Measurements from ENCODE around the gene PCLO. TPM values are rescaled to one million over a fixed set of nuclear protein-coding genes. Genes with fewer than 3 reads are reported as not detected.
A peak's percentile ranks its signal among the peaks of the same experiment; 100 is the strongest.

Gene PCLO
- total RNA-seq, 1 experiment from 2014 or later, result not detected

DNA sequence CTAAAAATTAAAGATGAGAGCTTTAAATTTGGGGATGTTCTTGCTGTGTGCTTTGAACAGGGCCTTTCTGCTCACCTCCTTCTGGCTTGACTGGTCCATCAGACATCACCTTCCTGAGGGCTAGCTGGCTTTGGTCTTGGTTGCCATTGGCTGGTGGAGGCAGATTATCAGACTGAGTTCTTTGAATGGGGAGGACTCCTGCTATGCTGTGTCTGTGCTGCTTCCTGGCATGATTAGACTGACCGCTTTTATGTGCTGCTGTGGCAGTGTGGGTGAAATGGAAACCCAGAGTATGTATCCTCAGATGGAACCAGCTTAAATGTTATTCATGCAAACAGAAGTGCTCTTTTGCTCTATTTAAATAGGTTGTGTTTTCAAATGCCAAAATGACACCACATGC, 341.6 kb downstream of the PCLO start:
- H3K79me2 ChIP-seq (ENCODE audit: low read length), result no peaks in the 10 kb centered on the region

DNA sequence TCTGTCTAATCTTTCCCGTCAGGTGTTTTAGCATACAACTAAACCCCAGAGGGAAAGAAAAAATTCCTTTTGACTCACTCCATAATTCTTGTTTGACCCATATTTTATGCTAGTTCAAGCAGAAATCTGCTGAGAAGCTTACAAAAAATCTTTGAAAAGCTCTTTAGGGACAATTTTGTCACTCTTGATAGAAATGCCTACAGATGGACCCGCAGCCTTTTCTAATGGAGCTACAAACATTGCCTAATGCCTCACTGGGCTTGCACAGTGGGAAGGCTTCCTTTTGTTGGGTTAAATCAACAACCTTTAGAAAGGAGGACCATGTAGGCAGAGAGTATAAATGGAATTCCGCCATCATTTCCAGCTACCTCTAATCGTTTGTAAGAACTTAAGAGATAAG, 344.5 kb downstream of the PCLO start:
- Histone ChIP-seq H3K4me3 (ENCODE audit: low read length) (no peak overlapping the region), H4K20me1 (ENCODE audit: insufficient read depth, low read depth, low read length) (no peaks in the 10 kb centered on the region), H3K36me3 (ENCODE audit: insufficient read depth, low read length) (no peaks in the 10 kb centered on the region)

More for the DNA sequence above, 341.6 kb downstream of the PCLO start:
- Histone ChIP-seq H3K9me3 (ENCODE audit: low read length) (peaks cover 34% of the 10 kb centered on the region), H3K9ac (ENCODE audit: low read length) (no peak overlapping the region), H3K36me3 (ENCODE audit: insufficient read depth, low read length) (no peaks in the 10 kb centered on the region), H4K20me1 (ENCODE audit: insufficient read depth, low read depth, low read length) (no peaks in the 10 kb centered on the region), H3K27me3 (ENCODE audit: low read length) (no peaks in the 10 kb centered on the region), H3K27ac (ENCODE audit: low read length) (no peak overlapping the region), H3K9me2 (replicated peaks; ENCODE audit: insufficient read depth, low read length) (no peaks in the 10 kb centered on the region), H2AFZ (ENCODE audit: low read length) (no peak overlapping the region), H3K4me2 (ENCODE audit: low read depth, low read length, poor library complexity, severe bottlenecking) (no peak overlapping the region), H3K4me3 (ENCODE audit: low read length) (no peak overlapping the region), H3K4me1 (ENCODE audit: low read length) (no peaks in the 10 kb centered on the region)
- DNase-seq, result no peak

DNA sequence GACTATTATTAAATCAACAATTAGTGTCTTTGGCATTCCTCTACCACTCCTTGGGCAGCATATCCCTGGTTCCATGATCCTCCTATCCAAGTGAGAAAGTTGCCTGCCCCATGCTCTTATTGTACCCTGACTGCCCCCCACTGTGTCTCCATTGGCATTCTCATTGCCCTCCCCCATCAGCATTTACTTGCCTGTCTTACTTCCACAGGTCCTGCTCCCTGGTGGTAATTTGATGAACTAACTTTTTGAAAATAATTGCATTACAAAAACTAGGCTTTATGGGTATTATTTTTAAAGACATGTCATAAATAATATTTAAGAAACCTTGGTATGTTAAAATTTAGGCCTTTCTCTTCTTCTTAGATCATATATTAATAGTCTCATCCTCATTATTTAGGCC, 346.4 kb downstream of the PCLO start:
- H3K4me3 ChIP-seq (ENCODE audit: low read length), result no peak overlapping the region
- no peaks in the 10 kb centered on the region for H3K9me2 ChIP-seq (replicated peaks; ENCODE audit: insufficient read depth, low read length)
- no peaks in the 10 kb centered on the region for H3K79me2 ChIP-seq (ENCODE audit: low read length)
- peaks cover 22% of the 10 kb centered on the region for H3K9me3 ChIP-seq (ENCODE audit: low read length)
- no peaks in the 10 kb centered on the region for H4K20me1 ChIP-seq (ENCODE audit: insufficient read depth, low read depth, low read length)
- no peak overlapping the region for H3K27ac ChIP-seq (ENCODE audit: low read length)
- no peak overlapping the region for H3K4me2 ChIP-seq (ENCODE audit: low read depth, low read length, poor library complexity, severe bottlenecking)
- no peaks in the 10 kb centered on the region for H3K36me3 ChIP-seq (ENCODE audit: insufficient read depth, low read length)
- no peaks in the 10 kb centered on the region for H3K4me1 ChIP-seq (ENCODE audit: low read length)
- DNase-seq, result no peak
- H3K27me3 ChIP-seq (ENCODE audit: low read length), result no peaks in the 10 kb centered on the region
- H2AFZ ChIP-seq (ENCODE audit: low read length), result no peak overlapping the region
- no peak overlapping the region for H3K9ac ChIP-seq (ENCODE audit: low read length)

More for the DNA sequence above, 344.5 kb downstream of the PCLO start:
- no peak overlapping the region for H2AFZ ChIP-seq (ENCODE audit: low read length)
- H3K4me1 ChIP-seq (ENCODE audit: low read length), result no peaks in the 10 kb centered on the region
- no peak overlapping the region for H3K4me2 ChIP-seq (ENCODE audit: low read depth, low read length, poor library complexity, severe bottlenecking)
- H3K79me2 ChIP-seq (ENCODE audit: low read length), result no peaks in the 10 kb centered on the region
- H3K27me3 ChIP-seq (ENCODE audit: low read length), result no peaks in the 10 kb centered on the region
- H3K27ac ChIP-seq (ENCODE audit: low read length), result no peak overlapping the region
- no peaks in the 10 kb centered on the region for H3K9me2 ChIP-seq (replicated peaks; ENCODE audit: insufficient read depth, low read length)
- no peak for DNase-seq
- H3K9ac ChIP-seq (ENCODE audit: low read length), result no peak overlapping the region
- peaks cover 26% of the 10 kb centered on the region for H3K9me3 ChIP-seq (ENCODE audit: low read length)

DNA sequence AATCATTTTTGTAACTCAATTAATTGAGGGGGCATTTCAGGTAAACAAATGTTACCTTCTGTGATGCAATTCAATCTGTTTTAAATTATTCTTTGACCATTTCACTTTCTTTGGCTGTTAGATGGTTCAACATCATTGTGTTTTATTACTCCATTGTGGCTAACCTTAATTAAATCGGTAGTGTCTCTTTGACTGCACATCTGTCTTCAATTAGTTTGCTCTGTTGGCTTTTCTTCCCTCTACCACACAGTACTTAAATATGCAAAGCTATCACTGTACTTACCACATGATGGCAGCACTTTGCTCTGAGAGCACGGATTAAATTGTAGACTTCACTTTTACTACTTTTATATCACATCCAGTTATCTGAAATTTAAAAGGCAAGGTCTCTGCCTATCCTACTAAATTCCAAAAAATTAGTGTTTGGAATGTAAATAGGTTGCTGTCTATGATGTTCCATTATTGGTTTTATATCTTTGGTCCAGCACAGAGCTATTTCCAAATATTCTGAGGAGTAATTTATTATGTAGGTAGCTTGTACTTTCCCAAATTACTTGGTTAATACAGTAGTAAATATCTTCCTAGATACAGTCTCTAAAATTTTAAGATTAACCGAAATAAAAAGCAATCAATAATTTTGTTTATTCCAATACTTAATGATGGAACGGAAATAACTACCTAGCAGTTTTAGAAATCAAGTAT, 352.0 kb downstream of the PCLO start:
- Histone ChIP-seq H3K4me1 (ENCODE audit: low read length) (no peaks in the 10 kb centered on the region), H3K9ac (ENCODE audit: low read length) (no peak overlapping the region), H2AFZ (ENCODE audit: low read length) (no peak overlapping the region), H3K4me3 (ENCODE audit: low read length) (no peak overlapping the region), H3K36me3 (ENCODE audit: insufficient read depth, low read length) (no peaks in the 10 kb centered on the region), H3K9me3 (ENCODE audit: low read length) (peaks cover 2% of the 10 kb centered on the region; the same call in 1 of the 2 replicates), H3K79me2 (ENCODE audit: low read length) (no peaks in the 10 kb centered on the region), H3K4me2 (ENCODE audit: low read depth, low read length, poor library complexity, severe bottlenecking) (no peak overlapping the region), H4K20me1 (ENCODE audit: insufficient read depth, low read depth, low read length) (no peaks in the 10 kb centered on the region), H3K27ac (ENCODE audit: low read length) (no peak overlapping the region), H3K27me3 (ENCODE audit: low read length) (no peaks in the 10 kb centered on the region), H3K9me2 (replicated peaks; ENCODE audit: insufficient read depth, low read length) (no peaks in the 10 kb centered on the region)
- peak; percentile 62 for DNase-seq

DNA sequence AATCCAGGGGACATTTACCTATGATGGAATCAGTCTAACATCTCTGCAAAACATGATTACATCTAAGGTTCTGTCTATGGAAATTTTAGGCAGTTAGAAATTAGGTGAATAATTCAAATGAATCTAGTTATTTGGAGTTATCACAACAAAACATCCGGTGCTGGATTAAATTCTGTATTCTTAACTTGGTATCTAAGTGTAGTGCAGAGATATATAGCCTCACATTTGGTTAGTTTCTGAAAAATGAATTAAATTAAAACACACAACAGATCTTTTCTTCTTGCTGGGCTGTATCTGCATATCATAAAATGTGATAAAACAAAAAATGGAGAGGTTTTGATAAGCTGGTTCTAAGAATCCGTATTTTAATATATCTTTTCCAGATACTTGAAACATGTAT, 354.1 kb downstream of the PCLO start:
- Histone ChIP-seq H3K4me2 (ENCODE audit: low read depth, low read length, poor library complexity, severe bottlenecking) (no peak overlapping the region), H3K36me3 (ENCODE audit: insufficient read depth, low read length) (no peaks in the 10 kb centered on the region), H3K79me2 (ENCODE audit: low read length) (no peaks in the 10 kb centered on the region), H3K9ac (ENCODE audit: low read length) (no peak overlapping the region), H3K9me3 (ENCODE audit: low read length) (peaks cover 4% of the 10 kb centered on the region; the same call in 1 of the 2 replicates), H3K4me1 (ENCODE audit: low read length) (no peaks in the 10 kb centered on the region), H2AFZ (ENCODE audit: low read length) (no peak overlapping the region), H4K20me1 (ENCODE audit: insufficient read depth, low read depth, low read length) (no peaks in the 10 kb centered on the region), H3K4me3 (ENCODE audit: low read length) (no peak overlapping the region), H3K9me2 (replicated peaks; ENCODE audit: insufficient read depth, low read length) (no peaks in the 10 kb centered on the region), H3K27me3 (ENCODE audit: low read length) (no peaks in the 10 kb centered on the region), H3K27ac (ENCODE audit: low read length) (no peak overlapping the region)
- no peak for DNase-seq

DNA sequence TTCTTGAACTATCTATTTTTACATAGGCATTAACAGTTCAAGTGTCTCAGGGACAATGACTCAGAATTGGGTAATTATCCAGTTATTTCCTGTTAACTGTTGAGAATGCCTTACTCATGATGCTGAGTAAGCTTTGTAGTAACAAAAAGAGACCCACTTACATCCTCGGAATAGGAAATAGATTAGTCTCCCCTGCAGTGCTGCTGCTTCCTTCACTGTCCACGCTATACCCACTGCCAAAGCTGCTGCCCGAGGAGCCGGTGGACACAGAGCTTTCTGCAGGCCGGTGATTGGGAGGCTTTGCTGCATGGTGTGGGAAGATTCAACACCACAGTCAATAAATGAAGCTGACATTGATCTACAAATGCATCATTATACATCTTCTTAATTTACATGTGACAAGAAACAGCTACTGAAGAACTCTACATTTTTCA, 357.1 kb downstream of the PCLO start:
- Histone ChIP-seq H3K4me1 (ENCODE audit: low read length) (no peaks in the 10 kb centered on the region), H3K27ac (ENCODE audit: low read length) (no peak overlapping the region), H3K9me3 (ENCODE audit: low read length) (peaks cover 16% of the 10 kb centered on the region; the same call in 1 of the 2 replicates), H3K4me3 (ENCODE audit: low read length) (no peak overlapping the region), H3K79me2 (ENCODE audit: low read length) (no peaks in the 10 kb centered on the region), H2AFZ (ENCODE audit: low read length) (no peak overlapping the region), H3K4me2 (ENCODE audit: low read depth, low read length, poor library complexity, severe bottlenecking) (no peak overlapping the region), H4K20me1 (ENCODE audit: insufficient read depth, low read depth, low read length) (no peaks in the 10 kb centered on the region), H3K36me3 (ENCODE audit: insufficient read depth, low read length) (no peaks in the 10 kb centered on the region), H3K9me2 (replicated peaks; ENCODE audit: insufficient read depth, low read length) (no peaks in the 10 kb centered on the region), H3K27me3 (ENCODE audit: low read length) (no peaks in the 10 kb centered on the region), H3K9ac (ENCODE audit: low read length) (no peak overlapping the region)
- DNase-seq, result no peak

DNA sequence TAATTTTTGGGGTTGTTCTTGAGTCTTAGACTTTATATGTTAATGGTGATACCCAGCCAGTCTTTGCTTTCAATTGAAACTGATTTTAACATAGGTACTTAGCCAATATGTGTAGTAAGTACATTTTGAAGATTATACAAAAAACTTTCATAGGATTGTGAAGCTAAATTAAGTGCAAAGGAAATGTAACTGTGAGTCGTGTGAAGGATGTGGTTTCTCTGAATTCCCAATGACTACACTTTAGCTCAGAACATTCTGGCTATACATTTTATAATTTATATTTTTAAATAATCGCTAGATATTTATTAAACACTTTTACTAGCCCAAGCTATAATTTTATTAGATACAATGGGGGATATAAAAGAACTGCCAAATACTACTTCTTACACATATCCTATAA, 359.3 kb downstream of the PCLO start:
- no peak for DNase-seq
- H3K27ac ChIP-seq (ENCODE audit: low read length), result no peak overlapping the region
- no peak overlapping the region for H2AFZ ChIP-seq (ENCODE audit: low read length)
- H3K9me3 ChIP-seq (ENCODE audit: low read length), result peaks cover 16% of the 10 kb centered on the region; the same call in 1 of the 2 replicates
- no peaks in the 10 kb centered on the region for H3K4me1 ChIP-seq (ENCODE audit: low read length)
- H3K4me3 ChIP-seq (ENCODE audit: low read length), result no peak overlapping the region
- no peaks in the 10 kb centered on the region for H4K20me1 ChIP-seq (ENCODE audit: insufficient read depth, low read depth, low read length)
- H3K27me3 ChIP-seq (ENCODE audit: low read length), result no peaks in the 10 kb centered on the region
- no peak overlapping the region for H3K9ac ChIP-seq (ENCODE audit: low read length)
- H3K9me2 ChIP-seq (replicated peaks; ENCODE audit: insufficient read depth, low read length), result no peaks in the 10 kb centered on the region
- H3K4me2 ChIP-seq (ENCODE audit: low read depth, low read length, poor library complexity, severe bottlenecking), result no peak overlapping the region
- no peaks in the 10 kb centered on the region for H3K79me2 ChIP-seq (ENCODE audit: low read length)
- H3K36me3 ChIP-seq (ENCODE audit: insufficient read depth, low read length), result no peaks in the 10 kb centered on the region

DNA sequence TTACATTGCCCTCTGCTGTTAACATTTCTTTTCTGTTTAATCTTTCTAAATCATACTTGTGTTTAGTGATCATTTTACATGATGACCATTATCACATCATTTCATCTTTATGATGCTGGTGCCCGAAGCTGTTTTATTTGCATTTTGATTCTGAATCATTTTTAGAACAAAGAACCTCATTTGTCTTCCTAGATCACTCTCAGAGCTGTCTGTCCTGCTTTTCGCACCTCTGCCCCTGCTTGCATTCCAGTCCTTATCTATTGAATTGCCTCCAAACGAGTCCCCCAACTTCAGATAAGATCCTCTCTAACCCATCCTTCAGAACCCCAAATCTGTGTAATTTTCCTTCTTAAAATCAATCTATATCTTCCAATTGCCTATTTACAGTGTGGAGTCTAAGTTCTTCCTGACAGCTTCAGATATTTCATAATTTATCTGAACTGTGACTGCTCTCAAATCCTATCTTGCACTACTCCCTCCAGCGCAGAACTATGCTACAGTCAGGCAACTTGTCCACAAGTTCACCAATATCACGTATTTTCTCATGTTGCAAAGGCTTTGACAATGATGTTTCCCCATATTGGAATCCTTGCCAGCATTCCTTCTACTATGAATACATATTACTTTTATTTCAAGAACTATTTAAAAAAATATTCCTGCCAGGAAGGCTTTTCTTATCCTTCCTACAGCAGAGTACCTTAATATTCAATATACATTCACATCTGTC, 372.6 kb downstream of the PCLO start:
- no peak for DNase-seq
- Histone ChIP-seq H3K9ac (ENCODE audit: low read length) (no peak overlapping the region), H2AFZ (ENCODE audit: low read length) (no peak overlapping the region), H3K4me3 (ENCODE audit: low read length) (no peak overlapping the region), H3K27me3 (ENCODE audit: low read length) (no peaks in the 10 kb centered on the region), H3K79me2 (ENCODE audit: low read length) (no peaks in the 10 kb centered on the region), H3K36me3 (ENCODE audit: insufficient read depth, low read length) (no peaks in the 10 kb centered on the region), H4K20me1 (ENCODE audit: insufficient read depth, low read depth, low read length) (no peaks in the 10 kb centered on the region), H3K9me3 (ENCODE audit: low read length) (peaks cover 1% of the 10 kb centered on the region; the same call in 1 of the 2 replicates), H3K4me2 (ENCODE audit: low read depth, low read length, poor library complexity, severe bottlenecking) (no peak overlapping the region), H3K27ac (ENCODE audit: low read length) (no peak overlapping the region), H3K9me2 (replicated peaks; ENCODE audit: insufficient read depth, low read length) (no peaks in the 10 kb centered on the region), H3K4me1 (ENCODE audit: low read length) (no peaks in the 10 kb centered on the region)
